Mucosa of rectum (tissue), 2 donors: ENCODE measurements around the gene SLC16A6.
A peak's percentile ranks its signal among the peaks of the same experiment; 100 is the strongest.
"Not testable (repeated sequence)": the region's sequence is repeated elsewhere in the genome, so short reads cannot be mapped to it uniquely, and the experiment has no call there.

Experiments used
- H3K27ac ChIP-seq, 2 donors: one replicate each; pipeline ENCODE4 v1.7.0; 2013; ENCODE audit warnings: inconsistent platforms in 2 of 2, low read depth in 2 of 2, low read length in 2 of 2
- H3K27me3 ChIP-seq, 2 donors: one replicate each; pipeline ENCODE4 v1.7.0; 2013; ENCODE audit warnings: low read length in 2 of 2; ENCODE audit not compliant: control insufficient read depth in 2 of 2, insufficient read depth in 2 of 2
- H3K36me3 ChIP-seq, 2 donors: one replicate each; pipeline ENCODE4 v1.7.0; 2013; ENCODE audit warnings: low read length in 2 of 2; ENCODE audit not compliant: control insufficient read depth in 2 of 2, insufficient read depth in 2 of 2
- H3K4me1 ChIP-seq, 2 donors: one replicate each; pipeline ENCODE4 v1.7.0; 2013; ENCODE audit warnings: low read length in 2 of 2, mild to moderate bottlenecking in 1 of 2; ENCODE audit not compliant: control insufficient read depth in 2 of 2, insufficient read depth in 2 of 2
- H3K4me3 ChIP-seq, 2 donors: one replicate each; pipeline ENCODE4 v1.7.0; 2013; ENCODE audit warnings: low read length in 2 of 2
- H3K9ac ChIP-seq, 2 donors: one replicate each; pipeline ENCODE4 v1.7.0; 2013; ENCODE audit warnings: low read length in 2 of 2, low read depth in 1 of 2, mild to moderate bottlenecking in 1 of 2
- H3K9me3 ChIP-seq, 2 donors: one replicate each; pipeline ENCODE4 v1.7.0; 2013; ENCODE audit warnings: low read length in 2 of 2; ENCODE audit not compliant: control insufficient read depth in 2 of 2
- donor health status: healthy.
- donor health status: Normal muscosa, but diverticular disease.

Gene SLC16A6

GRCh38 chr17:68291836-68292688, 1.1 kb upstream of the SLC16A6 start:
- Histone ChIP-seq H3K4me1 (peaks cover 7 to 13% of the 10 kb centered on the region in 2 donors), H3K27ac (peak overlapping the region; percentile 75 to 85), H3K36me3 (no peaks in the 10 kb centered on the region), H3K9ac (peak overlapping the region; percentile 52), H3K9me3 (no peaks in the 10 kb centered on the region), H3K27me3 (peaks cover 14 to 26% of the 10 kb centered on the region in 2 donors), H3K4me3 (peak overlapping the region; percentile 64 to 68)

- H3K4me3 ChIP-seq = peak overlapping the region; percentile 49 to 68
- H3K4me1 ChIP-seq = peaks cover 7 to 9% of the 10 kb centered on the region in 2 donors
- H3K36me3 ChIP-seq = no peaks in the 10 kb centered on the region
- H3K9me3 ChIP-seq = no peaks in the 10 kb centered on the region
- peak overlapping the region; percentile 24 to 55 for H3K9ac ChIP-seq
- peaks cover 14 to 26% of the 10 kb centered on the region in 2 donors for H3K27me3 ChIP-seq
- H3K27ac ChIP-seq = peak overlapping the region; percentile 75 to 85
Observed at GRCh38 chr17:68290268-68290954, 516 bp downstream of the SLC16A6 start.

- Histone ChIP-seq H3K9me3 (no peaks in the 10 kb centered on the region), H3K4me1 (peaks cover 7 to 9% of the 10 kb centered on the region in 2 donors), H3K27me3 (peaks cover 14 to 22% of the 10 kb centered on the region in 2 donors), H3K36me3 (no peaks in the 10 kb centered on the region), H3K4me3 (peak overlapping the region in 1 of 2 donors; percentile 68), H3K27ac (peak overlapping the region; percentile 75 to 85), H3K9ac (no peak overlapping the region)
Observed at GRCh38 chr17:68289936-68290267, 1.0 kb downstream of the SLC16A6 start.

GRCh38 chr17:68289473-68289872, 1.5 kb downstream of the SLC16A6 start:
- Histone ChIP-seq H3K27me3 (peaks cover 14 to 20% of the 10 kb centered on the region in 2 donors), H3K27ac (no peak overlapping the region), H3K4me1 (peaks cover 7 to 9% of the 10 kb centered on the region in 2 donors), H3K36me3 (no peaks in the 10 kb centered on the region), H3K9ac (no peak overlapping the region), H3K4me3 (peak overlapping the region in 1 of 2 donors; percentile 68), H3K9me3 (no peaks in the 10 kb centered on the region)

- Histone ChIP-seq H3K4me3 (no peak overlapping the region), H3K27ac (peak overlapping the region in 1 of 2 donors; percentile 3), H3K9ac (no peak overlapping the region), H3K4me1 (peaks cover 7 to 9% of the 10 kb centered on the region in 2 donors), H3K27me3 (peaks cover 14 to 20% of the 10 kb centered on the region in 2 donors), H3K9me3 (no peaks in the 10 kb centered on the region), H3K36me3 (no peaks in the 10 kb centered on the region)
Observed at GRCh38 chr17:68288804-68289203, 2.1 kb downstream of the SLC16A6 start.

- Histone ChIP-seq H3K9ac (no peak overlapping the region), H3K27me3 (peaks cover 10 to 16% of the 10 kb centered on the region in 2 donors), H3K4me3 (no peak overlapping the region), H3K36me3 (no peaks in the 10 kb centered on the region), H3K9me3 (no peaks in the 10 kb centered on the region), H3K4me1 (peaks cover 7 to 9% of the 10 kb centered on the region in 2 donors), H3K27ac (peak overlapping the region in 1 of 2 donors; percentile 3)
Observed at GRCh38 chr17:68288375-68288774, 2.6 kb downstream of the SLC16A6 start.

- H3K27me3 ChIP-seq, H3K9ac ChIP-seq, H3K36me3 ChIP-seq, H3K4me3 ChIP-seq, H3K4me1 ChIP-seq, H3K27ac ChIP-seq, H3K9me3 ChIP-seq: not testable (repeated sequence)
Observed at GRCh38 chr17:68281965-68282364, 9.0 kb downstream of the SLC16A6 start.

GRCh38 chr17:68277807-68278206, 13.1 kb downstream of the SLC16A6 start:
- Histone ChIP-seq H3K27me3 (no peaks in the 10 kb centered on the region), H3K27ac (no peak overlapping the region), H3K4me3 (no peak overlapping the region), H3K4me1 (no peaks in the 10 kb centered on the region), H3K9ac (no peak overlapping the region), H3K9me3 (peaks cover 0 to 3% of the 10 kb centered on the region in 2 donors), H3K36me3 (peaks cover 0 to 5% of the 10 kb centered on the region in 2 donors)

GRCh38 chr17:68276339-68276738, 14.6 kb downstream of the SLC16A6 start:
- not testable (repeated sequence) for H3K9me3 ChIP-seq, H3K4me3 ChIP-seq, H3K4me1 ChIP-seq, H3K9ac ChIP-seq, H3K27me3 ChIP-seq, H3K27ac ChIP-seq, H3K36me3 ChIP-seq

GRCh38 chr17:68273722-68274121, 17.2 kb downstream of the SLC16A6 start:
- Histone ChIP-seq H3K36me3 (peaks cover 0 to 5% of the 10 kb centered on the region in 2 donors), H3K4me1 (no peaks in the 10 kb centered on the region), H3K9me3 (peaks cover 0 to 3% of the 10 kb centered on the region in 2 donors), H3K9ac (no peak overlapping the region), H3K27ac (no peak overlapping the region), H3K27me3 (no peaks in the 10 kb centered on the region), H3K4me3 (no peak overlapping the region)
